GM21825 (cell line): Measurements from ENCODE around the gene RTN4.
"Not testable (repeated sequence)": the region's sequence is repeated elsewhere in the genome, so short reads cannot be mapped to it uniquely, and the experiment has no call there.

Experiments
- ATAC-seq: cut with Tn5 transposase; IDR thresholded peaks from one replicate; pipeline ENCODE4 v1.9.1; 2021; ENCODE audit warnings: mild to moderate bottlenecking, moderate library complexity; ENCODE audit not compliant: unreplicated experiment

The RTN4 gene, protein sequence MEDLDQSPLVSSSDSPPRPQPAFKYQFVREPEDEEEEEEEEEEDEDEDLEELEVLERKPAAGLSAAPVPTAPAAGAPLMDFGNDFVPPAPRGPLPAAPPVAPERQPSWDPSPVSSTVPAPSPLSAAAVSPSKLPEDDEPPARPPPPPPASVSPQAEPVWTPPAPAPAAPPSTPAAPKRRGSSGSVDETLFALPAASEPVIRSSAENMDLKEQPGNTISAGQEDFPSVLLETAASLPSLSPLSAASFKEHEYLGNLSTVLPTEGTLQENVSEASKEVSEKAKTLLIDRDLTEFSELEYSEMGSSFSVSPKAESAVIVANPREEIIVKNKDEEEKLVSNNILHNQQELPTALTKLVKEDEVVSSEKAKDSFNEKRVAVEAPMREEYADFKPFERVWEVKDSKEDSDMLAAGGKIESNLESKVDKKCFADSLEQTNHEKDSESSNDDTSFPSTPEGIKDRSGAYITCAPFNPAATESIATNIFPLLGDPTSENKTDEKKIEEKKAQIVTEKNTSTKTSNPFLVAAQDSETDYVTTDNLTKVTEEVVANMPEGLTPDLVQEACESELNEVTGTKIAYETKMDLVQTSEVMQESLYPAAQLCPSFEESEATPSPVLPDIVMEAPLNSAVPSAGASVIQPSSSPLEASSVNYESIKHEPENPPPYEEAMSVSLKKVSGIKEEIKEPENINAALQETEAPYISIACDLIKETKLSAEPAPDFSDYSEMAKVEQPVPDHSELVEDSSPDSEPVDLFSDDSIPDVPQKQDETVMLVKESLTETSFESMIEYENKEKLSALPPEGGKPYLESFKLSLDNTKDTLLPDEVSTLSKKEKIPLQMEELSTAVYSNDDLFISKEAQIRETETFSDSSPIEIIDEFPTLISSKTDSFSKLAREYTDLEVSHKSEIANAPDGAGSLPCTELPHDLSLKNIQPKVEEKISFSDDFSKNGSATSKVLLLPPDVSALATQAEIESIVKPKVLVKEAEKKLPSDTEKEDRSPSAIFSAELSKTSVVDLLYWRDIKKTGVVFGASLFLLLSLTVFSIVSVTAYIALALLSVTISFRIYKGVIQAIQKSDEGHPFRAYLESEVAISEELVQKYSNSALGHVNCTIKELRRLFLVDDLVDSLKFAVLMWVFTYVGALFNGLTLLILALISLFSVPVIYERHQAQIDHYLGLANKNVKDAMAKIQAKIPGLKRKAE

GRCh38 chr2:55050100-55050994, at the start of gene RTN4:
Gene RTN4 (minus strand): TSS chr2:55050451. CDS start chr2:55050300, 151 bp downstream.
- peak; percentile 78 for ATAC-seq

- ATAC-seq, result no peak
These were observed 49.2 kb upstream of the RTN4 start for GRCh38 chr2:55099493-55099877.

DNA sequence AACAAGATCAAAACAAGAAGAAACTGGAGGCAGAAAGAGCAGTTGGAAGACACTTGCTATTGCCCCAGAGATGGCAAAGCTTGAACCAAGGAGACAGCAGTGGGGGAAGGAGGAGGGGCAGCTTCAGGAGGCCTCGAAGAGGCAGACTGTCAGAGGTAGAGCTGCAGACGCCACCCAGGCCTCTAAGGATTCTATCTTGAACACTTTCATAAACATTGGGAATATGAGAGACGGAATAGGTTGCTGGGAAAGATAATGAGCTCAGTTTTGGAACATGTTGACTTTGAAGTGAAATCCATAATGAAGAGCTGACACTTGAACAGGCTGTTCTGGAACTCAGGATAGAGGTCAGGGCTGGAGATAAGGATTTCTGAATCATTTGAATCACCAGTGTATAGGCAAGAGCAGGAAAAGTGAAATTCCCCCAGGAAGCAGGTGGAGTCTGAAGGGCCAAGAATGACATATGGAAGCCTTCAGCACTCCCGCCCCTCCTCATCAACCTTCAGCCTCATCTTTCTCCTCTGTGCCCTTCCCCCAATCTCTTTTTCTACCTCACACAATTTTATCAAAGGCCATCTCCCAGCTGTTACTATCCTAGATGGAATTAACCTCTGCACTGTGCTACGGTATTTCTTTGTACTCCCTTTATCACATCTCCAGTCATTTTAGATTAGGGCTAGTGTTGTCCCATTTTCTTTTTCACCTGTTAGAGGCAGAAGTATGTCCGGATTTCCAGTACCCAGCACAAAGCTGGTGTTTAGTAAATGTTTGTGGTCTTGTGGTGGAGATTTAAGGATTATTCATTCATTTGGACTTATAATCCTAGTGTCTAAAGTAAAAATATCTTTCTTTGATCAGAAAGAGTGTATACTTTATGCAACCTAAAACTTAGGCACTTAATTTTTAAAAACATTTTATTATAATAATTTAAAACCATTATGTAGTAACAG, 47.5 kb upstream of the RTN4 start:
- no peak for ATAC-seq

DNA sequence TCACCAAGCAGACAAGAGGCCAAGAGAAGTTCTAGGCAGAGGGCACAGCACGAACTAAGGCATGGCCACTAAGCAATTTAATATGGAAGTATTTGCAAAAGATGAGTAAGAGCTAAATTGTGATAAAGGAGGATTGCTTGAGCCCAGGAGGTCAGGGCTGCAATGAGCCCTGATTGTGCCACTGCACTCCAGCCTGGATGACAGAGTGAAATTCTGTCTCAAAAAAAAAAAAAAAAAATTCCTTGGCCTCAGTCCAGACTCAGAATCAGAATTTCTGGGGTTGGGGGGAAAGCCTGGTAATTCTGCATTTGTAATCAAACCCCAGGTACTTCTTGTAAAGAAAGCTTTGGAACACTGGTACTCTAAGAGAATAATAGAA, 46.8 kb upstream of the RTN4 start:
- ATAC-seq, result no peak

DNA sequence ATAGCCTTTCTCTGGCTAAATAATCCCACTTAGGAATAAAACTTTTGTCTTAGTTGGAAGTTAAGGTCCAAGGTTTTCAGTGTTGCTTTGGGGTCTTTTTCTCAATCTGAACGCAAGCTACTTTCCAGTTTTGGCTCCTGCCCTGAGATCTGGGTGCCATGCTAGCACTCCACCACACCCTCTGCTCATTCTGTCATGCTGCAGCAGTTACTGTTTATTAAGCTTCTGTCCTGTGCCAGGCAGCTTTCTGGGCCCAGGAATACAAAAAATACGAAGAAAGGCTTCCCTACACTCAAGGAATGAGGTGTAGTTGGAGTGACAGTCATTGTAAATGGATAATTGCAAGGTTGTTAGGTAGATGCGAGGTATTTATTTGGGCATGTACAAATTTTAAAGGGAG, 46.3 kb upstream of the RTN4 start:
- ATAC-seq, result no peak

DNA sequence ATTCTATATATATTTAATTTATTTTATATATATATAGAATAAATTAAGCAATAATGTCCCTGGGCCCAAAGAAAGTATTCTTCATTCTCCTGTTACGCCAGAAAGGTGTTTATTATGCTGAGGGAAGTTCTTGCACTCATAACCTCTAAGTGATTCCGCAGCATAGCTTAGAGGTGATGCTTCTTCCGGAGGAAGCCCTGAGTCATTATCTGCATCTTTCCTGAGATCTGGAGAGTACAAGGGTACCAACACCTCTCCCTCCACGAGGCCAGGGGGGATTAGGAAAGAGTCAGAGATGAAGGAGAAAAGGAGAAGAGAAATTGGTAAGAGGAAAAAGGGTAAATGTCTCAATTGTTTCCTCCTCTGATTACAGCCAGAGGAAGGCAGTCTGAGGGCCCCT, 43.1 kb upstream of the RTN4 start:
- ATAC-seq, result no peak

GRCh38 chr2:55092439-55092838, 42.2 kb upstream of the RTN4 start:
- ATAC-seq, result no peak

GRCh38 chr2:55091681-55092080, 41.4 kb upstream of the RTN4 start:
- ATAC-seq, result not testable (repeated sequence)

- ATAC-seq, result no peak
These were observed 40.5 kb upstream of the RTN4 start for GRCh38 chr2:55090702-55091101.

GRCh38 chr2:55089726-55090125, 39.5 kb upstream of the RTN4 start:
- ATAC-seq, result no peak

DNA sequence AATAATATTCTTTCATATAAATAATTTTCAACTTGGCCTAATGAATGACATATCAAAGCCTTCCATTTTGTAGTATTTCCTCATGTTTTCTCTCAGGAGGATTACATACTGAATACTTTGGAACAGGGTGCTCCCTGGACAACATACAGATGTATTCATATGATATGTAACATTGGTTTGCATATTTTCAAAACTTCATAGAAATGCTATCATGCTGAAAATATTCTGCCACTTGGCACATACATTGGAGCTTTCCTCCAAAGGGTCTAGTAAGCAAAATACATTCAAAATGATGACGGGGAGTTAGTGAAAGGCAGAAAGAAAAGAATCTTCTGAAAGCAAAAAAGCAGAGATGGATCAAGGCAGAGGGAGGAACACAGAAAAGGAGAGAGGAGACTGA, 38.1 kb upstream of the RTN4 start:
- no peak for ATAC-seq

- ATAC-seq, result no peak
These were observed 37.7 kb upstream of the RTN4 start for GRCh38 chr2:55087936-55088335.

DNA sequence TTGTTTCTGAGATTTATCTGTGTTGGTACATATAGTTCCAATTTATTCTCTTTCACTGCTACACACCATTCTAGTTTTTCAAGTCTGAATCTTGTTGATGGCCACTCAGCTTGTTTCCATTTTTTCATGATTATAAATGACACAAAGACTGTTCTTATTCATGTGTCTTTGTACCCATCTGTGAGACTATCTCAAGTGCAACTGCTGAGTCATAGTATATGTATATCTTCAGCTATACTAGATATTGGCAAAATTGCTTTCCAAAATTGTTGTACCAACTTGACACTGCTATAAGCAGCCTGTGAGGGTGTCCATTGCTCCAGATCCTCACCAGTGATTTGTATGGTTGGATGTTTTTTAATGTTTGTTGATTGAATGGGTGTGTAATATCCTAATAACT, 37.2 kb upstream of the RTN4 start:
- no peak for ATAC-seq

- no peak for ATAC-seq
These were observed 35.1 kb upstream of the RTN4 start for GRCh38 chr2:55085113-55086040.

- ATAC-seq, result no peak
These were observed 34.4 kb upstream of the RTN4 start for GRCh38 chr2:55084641-55085040.

GRCh38 chr2:55080204-55080738, 30.0 kb upstream of the RTN4 start:
- no peak for ATAC-seq

DNA sequence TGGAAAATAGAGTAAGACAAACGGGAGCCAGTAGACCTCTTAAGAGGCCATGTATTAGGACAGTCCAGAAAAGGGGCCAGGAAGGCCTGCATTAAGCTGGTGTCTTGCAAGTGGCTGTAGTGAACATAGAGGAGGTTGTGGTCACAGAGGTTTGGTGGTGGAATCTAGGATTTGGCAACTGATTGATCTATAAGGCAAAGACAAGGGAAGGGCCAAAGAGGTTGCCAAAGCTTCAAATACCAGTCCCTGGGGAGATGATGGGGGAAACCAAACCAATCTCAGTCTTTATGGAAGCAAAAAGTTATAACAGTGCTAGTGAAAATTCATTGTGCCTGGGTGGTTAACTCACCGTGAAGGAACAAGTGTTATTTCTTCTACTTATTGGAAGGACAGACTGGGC, 28.7 kb upstream of the RTN4 start:
- ATAC-seq, result no peak

DNA sequence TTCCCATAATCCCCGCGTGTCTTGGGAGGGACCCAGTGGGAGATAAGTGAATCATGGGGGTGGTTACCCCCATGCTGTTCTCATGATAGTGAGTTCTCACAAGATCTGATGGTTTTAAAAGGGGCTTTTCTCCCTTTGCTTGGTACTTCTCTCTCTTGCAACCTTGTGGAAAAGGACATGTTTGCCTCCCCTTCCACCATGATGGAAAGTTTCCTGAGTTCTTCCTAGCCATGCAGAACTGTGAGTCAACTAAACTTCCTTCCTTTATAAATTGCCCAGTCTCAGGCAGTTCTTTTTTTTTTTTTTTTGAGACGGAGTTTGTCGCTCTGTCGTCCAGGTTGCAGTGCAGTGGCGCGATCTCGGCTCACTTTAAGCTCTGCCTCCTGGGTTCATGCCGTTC, 26.5 kb upstream of the RTN4 start:
- ATAC-seq, result no peak
